ENCODE data around the gene EME1. TPM values are rescaled to one million over a fixed set of nuclear protein-coding genes. Genes with fewer than 3 reads are reported as not detected.
"Not testable (repeated sequence)": the region's sequence is repeated elsewhere in the genome, so short reads cannot be mapped to it uniquely, and the experiment has no call there.

Gene EME1
- total RNA-seq, 2 donors from 2014 or later, result 14.1 to 26.8 TPM

- peaks cover 23% of the 10 kb centered on the region for H3K4me1 Mint-ChIP-seq
- no peaks in the 10 kb centered on the region for H3K36me3 Mint-ChIP-seq (ENCODE audit: low read depth)
- DNase-seq, result peak; percentile 28
- H3K27ac Mint-ChIP-seq, result no peak overlapping the region
- Histone ChIP-seq H3K27ac (ENCODE audit: low read depth, low read length) (no peak overlapping the region), H3K4me1 (ENCODE audit: control insufficient read depth, insufficient read depth, low read length) (peaks cover 5% of the 10 kb centered on the region), H3K9me3 (ENCODE audit: control insufficient read depth, low read length) (no peaks in the 10 kb centered on the region), H3K4me3 (ENCODE audit: low read length) (no peak overlapping the region), H3K27me3 (ENCODE audit: control insufficient read depth, insufficient read depth, low read length, poor library complexity, severe bottlenecking) (no peaks in the 10 kb centered on the region), H3K9ac (ENCODE audit: extremely low read depth, low read length, poor library complexity, severe bottlenecking) (no peak overlapping the region), H3K36me3 (ENCODE audit: control insufficient read depth, insufficient read depth, low read length) (no peaks in the 10 kb centered on the region)
- 88 to 98% methylated on average over 4 of the region's 4 CpGs for WGBS, 2 experiments (ENCODE audit: insufficient coverage in 1 of 2, insufficient read length in 1 of 2)
- no peaks in the 10 kb centered on the region for H3K27me3 Mint-ChIP-seq (ENCODE audit: insufficient read depth)
- no peak overlapping the region for H3K4me3 Mint-ChIP-seq
- H3K9me3 Mint-ChIP-seq, result no peaks in the 10 kb centered on the region
- no peak for TF ChIP-seq CTCF (conservative IDR thresholded peaks at IDR 0.05)
These were observed 41.8 kb upstream of the EME1 start for GRCh38 chr17:50331085-50331791.

- H3K4me1 ChIP-seq (ENCODE audit: control insufficient read depth, insufficient read depth, low read length), result peaks cover 5% of the 10 kb centered on the region
- no peaks in the 10 kb centered on the region for H3K27me3 ChIP-seq (ENCODE audit: control insufficient read depth, insufficient read depth, low read length, poor library complexity, severe bottlenecking)
- no peak overlapping the region for H3K4me3 ChIP-seq (ENCODE audit: low read length)
- peaks cover 1% of the 10 kb centered on the region for H3K9me3 ChIP-seq (ENCODE audit: control insufficient read depth, low read length)
- H3K4me3 Mint-ChIP-seq, result no peak overlapping the region
- H3K9ac ChIP-seq (ENCODE audit: extremely low read depth, low read length, poor library complexity, severe bottlenecking), result no peak overlapping the region
- H3K9me3 Mint-ChIP-seq, result no peaks in the 10 kb centered on the region
- no peak for DNase-seq
- TF ChIP-seq CTCF (conservative IDR thresholded peaks at IDR 0.05), result no peak
- no peaks in the 10 kb centered on the region for H3K27me3 Mint-ChIP-seq (ENCODE audit: insufficient read depth)
- no peaks in the 10 kb centered on the region for H3K36me3 Mint-ChIP-seq (ENCODE audit: low read depth)
- H3K27ac ChIP-seq (ENCODE audit: low read depth, low read length), result no peak overlapping the region
- H3K4me1 Mint-ChIP-seq, result peaks cover 17% of the 10 kb centered on the region
- H3K36me3 ChIP-seq (ENCODE audit: control insufficient read depth, insufficient read depth, low read length), result no peaks in the 10 kb centered on the region
- no peak overlapping the region for H3K27ac Mint-ChIP-seq
- 87 to 91% methylated on average over 6 of the region's 6 CpGs for whole genome bisulfite sequencing, 2 experiments (ENCODE audit: insufficient coverage in 1 of 2, insufficient read length in 1 of 2)
These were observed 40.8 kb upstream of the EME1 start for GRCh38 chr17:50332196-50332595.

GRCh38 chr17:50333291-50334057 is 39.6 kb upstream of the EME1 start:
- not testable (repeated sequence) for H3K27me3 Mint-ChIP-seq (ENCODE audit: insufficient read depth); H3K36me3 ChIP-seq (ENCODE audit: control insufficient read depth, insufficient read depth, low read length); H3K4me1 ChIP-seq (ENCODE audit: control insufficient read depth, insufficient read depth, low read length); H3K9me3 Mint-ChIP-seq; H3K27me3 ChIP-seq (ENCODE audit: control insufficient read depth, insufficient read depth, low read length, poor library complexity, severe bottlenecking); H3K9ac ChIP-seq (ENCODE audit: extremely low read depth, low read length, poor library complexity, severe bottlenecking); H3K27ac ChIP-seq (ENCODE audit: low read depth, low read length); H3K4me3 ChIP-seq (ENCODE audit: low read length); H3K4me3 Mint-ChIP-seq; H3K36me3 Mint-ChIP-seq (ENCODE audit: low read depth)
- Mint-ChIP-seq H3K27ac (peak overlapping the region; percentile 44), H3K4me1 (peaks cover 17% of the 10 kb centered on the region)
- peak; percentile 75 for DNase-seq
- peaks cover 14% of the 10 kb centered on the region for H3K9me3 ChIP-seq (ENCODE audit: control insufficient read depth, low read length)
- peak; percentile 48 for TF ChIP-seq CTCF (conservative IDR thresholded peaks at IDR 0.05)
- WGBS, 2 experiments (ENCODE audit: insufficient coverage in 1 of 2, insufficient read length in 1 of 2), result 87 to 93% methylated on average over 3 to 10 of the region's 14 CpGs
